ENCODE data around the gene HNMT.
"Not testable (repeated sequence)": the region's sequence is repeated elsewhere in the genome, so short reads cannot be mapped to it uniquely, and the experiment has no call there.

Gene HNMT

GRCh38 chr2:138042311-138042710 lies 78.0 kb downstream of the HNMT start:
- in situ Hi-C loops (cut with MboI; ENCODE audit: low pct_unique_long_range_greater_than_20kb, low sequenced_read_pairs, unreplicated experiment) = no loop called here
- no peak for TF ChIP-seq CTCF (IDR thresholded peaks at IDR 0.05; ENCODE audit: extremely low read depth, insufficient read depth, missing control alignments)
- DNase-seq (ENCODE audit: low spot score) = no peak

GRCh38 chr2:138043588-138043987 lies 79.3 kb downstream of the HNMT start:
- DNase-seq (ENCODE audit: low spot score); in situ Hi-C loops (cut with MboI; ENCODE audit: low pct_unique_long_range_greater_than_20kb, low sequenced_read_pairs, unreplicated experiment): not testable (repeated sequence)

- no peak for TF ChIP-seq CTCF (IDR thresholded peaks at IDR 0.05; ENCODE audit: extremely low read depth, insufficient read depth, missing control alignments)
- no peak for DNase-seq (ENCODE audit: low spot score)
- in situ Hi-C loops (cut with MboI; ENCODE audit: low pct_unique_long_range_greater_than_20kb, low sequenced_read_pairs, unreplicated experiment) = no loop called here
Observed at GRCh38 chr2:138058427-138058826, 94.2 kb downstream of the HNMT start.

- in situ Hi-C loops (cut with MboI; ENCODE audit: low pct_unique_long_range_greater_than_20kb, low sequenced_read_pairs, unreplicated experiment) = no loop called here
- DNase-seq (ENCODE audit: low spot score) = no peak
- TF ChIP-seq CTCF (IDR thresholded peaks at IDR 0.05; ENCODE audit: extremely low read depth, insufficient read depth, missing control alignments) = no peak
Observed at GRCh38 chr2:138059487-138060300, 95.4 kb downstream of the HNMT start.

GRCh38 chr2:138060301-138060635 lies 96.0 kb downstream of the HNMT start:
- DNase-seq (ENCODE audit: low spot score) = no peak
- in situ Hi-C loops (cut with MboI; ENCODE audit: low pct_unique_long_range_greater_than_20kb, low sequenced_read_pairs, unreplicated experiment) = no loop called here

GRCh38 chr2:138061961-138062360 lies 97.7 kb downstream of the HNMT start:
- DNase-seq (ENCODE audit: low spot score) = no peak
- TF ChIP-seq CTCF (IDR thresholded peaks at IDR 0.05; ENCODE audit: extremely low read depth, insufficient read depth, missing control alignments) = no peak
- in situ Hi-C loops (cut with MboI; ENCODE audit: low pct_unique_long_range_greater_than_20kb, low sequenced_read_pairs, unreplicated experiment) = no loop called here

More at GRCh38 chr2:138060301-138060635, 96.0 kb downstream of the HNMT start:
- TF ChIP-seq CTCF (IDR thresholded peaks at IDR 0.05; ENCODE audit: extremely low read depth, insufficient read depth, missing control alignments) = no peak

- TF ChIP-seq CTCF (IDR thresholded peaks at IDR 0.05; ENCODE audit: extremely low read depth, insufficient read depth, missing control alignments) = no peak
- in situ Hi-C loops (cut with MboI; ENCODE audit: low pct_unique_long_range_greater_than_20kb, low sequenced_read_pairs, unreplicated experiment) = no loop called here
- no peak for DNase-seq (ENCODE audit: low spot score)
Observed at GRCh38 chr2:138063181-138063580, 98.9 kb downstream of the HNMT start.
